Inflammatory macrophage treated with lipopolysaccharide for 1 hour (primary cell): ENCODE data around the gene ATF6.

Source experiments
- DNase-seq, 2 donors: peaks; one replicate each; pipeline ENCODE4 v3.0.0-alpha.2; 2020 to 2022

ATF6 gene

DNA sequence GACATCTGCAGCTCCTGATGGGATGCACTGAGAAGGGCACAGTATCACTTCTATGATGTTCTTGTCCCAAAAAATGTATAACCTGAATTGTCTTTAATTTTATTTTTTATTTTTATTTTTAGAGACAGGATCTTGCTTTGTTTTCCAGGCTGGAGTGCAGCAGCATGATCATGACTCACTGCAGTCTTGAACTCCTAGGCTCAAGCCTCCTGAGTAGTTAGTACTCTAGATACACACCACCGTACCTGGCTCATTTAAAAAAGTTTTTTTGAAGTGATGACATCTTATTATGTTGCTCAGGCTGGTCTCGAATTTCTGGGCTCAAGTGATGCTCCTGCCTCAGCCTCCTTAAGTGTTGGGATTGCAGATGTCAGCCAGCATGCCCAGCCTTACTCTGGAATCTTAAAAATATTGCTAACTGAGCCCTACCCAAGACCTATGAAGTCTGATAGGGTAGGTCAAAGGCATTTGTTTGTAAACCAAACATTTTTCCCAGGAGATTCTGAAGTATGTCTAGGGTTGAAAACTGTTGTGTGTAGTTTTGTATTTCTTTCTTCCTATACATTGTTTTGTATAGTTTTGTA lies 68.9 kb downstream of the ATF6 start:
- DNase-seq: no peak

- no peak for DNase-seq
Observed at GRCh38 chr1:161836018-161836417, 69.9 kb downstream of the ATF6 start.

GRCh38 chr1:161838362-161838761 lies 72.2 kb downstream of the ATF6 start:
- no peak for DNase-seq

GRCh38 chr1:161838885-161839284 lies 72.8 kb downstream of the ATF6 start:
- DNase-seq: no peak

- DNase-seq: no peak
Observed at GRCh38 chr1:161839591-161839990, 73.5 kb downstream of the ATF6 start.

DNA sequence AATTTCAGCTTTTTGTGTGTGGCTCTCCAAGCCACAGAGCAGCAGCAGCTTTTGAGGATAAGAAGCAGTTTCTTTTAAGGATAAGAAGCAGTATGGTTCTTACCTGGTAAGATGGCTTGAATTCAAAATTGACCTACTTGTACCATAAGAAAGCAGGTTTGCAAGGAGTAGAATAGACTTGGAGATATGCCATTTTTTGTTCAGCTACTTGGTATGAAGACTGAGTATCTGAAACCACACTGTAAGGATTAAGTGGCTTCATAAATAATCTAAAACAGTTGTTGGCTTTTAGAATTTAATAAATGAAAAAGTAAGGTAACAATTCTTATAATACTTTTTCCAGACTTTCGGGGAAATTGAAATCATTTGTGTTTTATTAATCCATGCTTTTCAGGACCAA lies 74.2 kb downstream of the ATF6 start:
- no peak for DNase-seq

GRCh38 chr1:161843156-161843555 lies 77.0 kb downstream of the ATF6 start:
- no peak for DNase-seq

DNA sequence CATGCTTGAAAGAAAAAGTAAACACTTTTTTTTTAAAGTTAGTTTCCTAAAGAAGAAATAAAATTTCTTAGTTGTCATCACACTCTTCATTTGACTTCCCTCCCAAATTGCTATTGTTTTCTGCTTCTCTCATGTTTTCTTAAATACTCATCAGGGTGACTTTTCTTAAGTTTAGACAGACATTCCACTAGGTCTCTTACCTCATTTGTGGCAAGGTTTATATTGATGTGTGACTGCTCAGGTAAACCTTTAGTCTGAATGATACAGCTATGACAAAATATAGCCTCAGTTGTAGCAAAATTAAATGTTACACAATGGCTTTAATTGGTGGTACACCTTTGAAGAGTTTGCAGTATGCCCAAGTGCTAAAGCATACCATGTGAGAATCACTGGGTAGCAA lies 78.6 kb downstream of the ATF6 start:
- DNase-seq: no peak

DNA sequence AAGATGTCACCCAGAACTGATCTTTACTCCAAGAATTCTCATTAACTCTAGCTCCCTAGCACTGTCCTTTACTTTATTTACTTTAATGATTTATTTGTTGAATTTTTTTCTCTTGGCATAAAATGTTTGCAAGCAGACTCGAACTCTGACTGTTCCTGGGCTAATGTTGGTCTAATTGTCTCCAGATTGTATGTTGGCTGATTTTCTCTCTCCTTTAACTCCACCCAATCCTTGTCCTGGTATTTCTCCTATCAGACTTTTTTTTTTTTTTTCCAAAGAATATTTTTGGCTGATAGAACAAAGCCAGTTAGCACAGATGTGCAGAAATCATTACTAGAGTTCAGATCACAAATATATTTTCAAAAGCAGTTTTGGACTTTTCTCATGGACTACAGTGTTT lies 82.6 kb downstream of the ATF6 start:
- DNase-seq: no peak

DNA sequence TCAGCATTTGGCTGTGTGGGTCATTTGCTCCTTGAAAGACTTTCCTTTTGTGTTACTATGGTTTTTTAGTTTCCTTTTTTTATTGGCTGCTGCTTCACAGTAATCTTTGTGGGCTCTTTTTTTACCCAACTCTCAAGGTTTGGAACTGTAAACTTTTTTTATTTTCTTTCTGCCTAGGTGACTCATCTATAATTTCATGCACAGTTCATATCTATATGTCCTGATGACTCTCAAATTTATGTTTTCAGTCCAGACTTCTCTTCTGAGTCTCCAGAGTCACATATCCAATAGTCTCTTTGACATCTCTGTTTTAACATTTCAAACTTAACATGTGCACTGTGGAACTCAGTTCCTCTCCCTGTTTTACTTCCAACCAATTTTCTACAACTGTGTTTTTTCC lies 83.4 kb downstream of the ATF6 start:
- DNase-seq: no peak

DNA sequence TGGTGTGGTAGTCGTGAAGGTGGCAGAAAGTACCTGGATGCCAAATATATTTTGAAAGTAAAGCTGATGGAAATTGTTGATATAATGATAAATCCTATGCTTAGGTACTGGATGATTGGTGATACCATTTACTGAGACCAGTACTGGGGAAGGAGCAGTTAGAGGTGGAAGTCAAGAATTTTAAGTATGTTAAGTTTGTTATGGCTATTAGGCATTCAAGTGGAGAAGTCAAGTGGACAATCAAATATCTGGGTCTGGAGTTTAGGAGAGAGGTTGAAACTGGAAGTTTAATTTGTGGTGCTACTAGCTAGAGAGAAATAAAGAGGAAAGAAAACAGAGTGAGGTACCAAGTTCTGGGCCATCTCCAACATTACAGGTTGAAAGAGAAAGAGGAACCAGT lies 89.1 kb downstream of the ATF6 start:
- DNase-seq: no peak

GRCh38 chr1:161858271-161858670 lies 92.2 kb downstream of the ATF6 start:
- no peak for DNase-seq

DNA sequence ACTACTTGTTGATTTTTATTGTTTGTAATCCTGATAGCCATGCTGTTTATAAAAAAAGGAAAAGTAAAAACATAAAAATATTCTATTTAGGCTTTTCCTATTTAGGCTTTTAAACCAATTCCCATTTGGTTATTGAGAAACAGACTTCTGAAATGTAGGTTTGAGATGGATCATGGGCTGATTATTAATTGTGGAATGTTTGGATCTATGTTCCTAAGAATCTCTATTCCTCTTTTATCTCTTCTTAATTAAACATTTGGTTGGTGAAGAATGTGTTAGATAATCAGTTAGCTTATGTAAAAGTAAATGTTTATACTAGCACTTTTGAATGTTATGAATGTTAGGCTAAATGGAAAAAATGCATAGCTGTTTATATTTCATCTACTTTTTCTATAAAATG lies 97.4 kb downstream of the ATF6 start:
- DNase-seq: no peak

GRCh38 chr1:161864577-161864976 lies 98.5 kb downstream of the ATF6 start:
- no peak for DNase-seq

DNA sequence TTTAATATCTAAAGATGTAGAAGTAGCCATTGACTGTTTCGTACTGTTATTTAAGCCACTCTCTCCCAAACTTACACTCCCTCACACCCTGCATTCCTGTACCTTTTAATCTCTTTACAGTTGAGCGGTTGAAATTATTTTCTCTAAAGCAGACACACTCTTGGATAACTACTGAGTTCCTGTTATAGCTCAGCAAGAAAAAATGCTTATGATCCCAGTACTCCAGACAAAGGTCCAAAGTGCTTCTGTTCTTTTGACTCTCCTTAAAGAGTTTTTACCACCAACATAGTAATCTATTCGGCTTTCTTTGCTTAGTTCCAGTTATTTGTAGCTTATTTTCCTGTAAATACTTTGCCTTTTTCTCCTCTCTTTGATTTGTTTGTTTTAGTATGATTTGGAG lies 100.1 kb downstream of the ATF6 start:
- no peak for DNase-seq

DNA sequence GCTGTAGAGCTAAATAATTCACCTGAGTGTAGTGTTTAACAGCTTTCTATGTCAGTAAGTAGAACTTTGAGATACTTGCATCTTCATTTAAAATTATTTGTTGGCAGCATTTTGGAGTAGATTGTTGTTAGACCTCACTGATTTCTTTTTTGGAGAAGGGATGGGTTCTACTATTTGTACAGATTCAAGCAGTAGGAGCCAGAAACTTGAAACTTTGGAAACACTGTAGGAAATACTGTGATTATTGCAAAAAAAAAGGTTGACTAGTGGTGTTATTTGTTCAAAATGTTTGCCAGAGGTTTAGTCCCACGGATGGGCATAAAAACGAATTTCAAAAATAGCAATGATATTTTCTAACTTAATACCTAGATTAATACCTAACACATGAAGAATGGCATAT lies 102.7 kb downstream of the ATF6 start:
- no peak for DNase-seq

DNA sequence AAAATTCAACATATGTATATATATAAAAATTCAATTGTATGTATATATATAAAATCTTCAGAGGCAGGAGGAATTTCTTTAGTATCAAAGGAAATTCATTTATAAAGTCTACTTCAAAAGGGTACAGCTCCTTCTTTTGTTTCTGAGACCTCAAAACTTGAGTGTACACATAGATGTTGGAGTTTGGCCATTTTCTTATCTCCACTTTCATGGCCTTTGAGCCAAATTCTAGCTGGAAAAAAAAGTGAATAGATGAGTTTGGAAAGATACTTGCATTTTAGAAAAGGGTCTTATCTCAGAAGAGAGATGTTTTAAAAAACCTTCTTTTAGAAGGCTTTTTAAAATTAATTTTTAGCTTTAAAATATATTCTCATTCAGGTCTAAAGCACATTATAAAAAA lies 103.2 kb downstream of the ATF6 start:
- DNase-seq: no peak

- no peak for DNase-seq
Observed at GRCh38 chr1:161872506-161872905, 106.4 kb downstream of the ATF6 start.

DNA sequence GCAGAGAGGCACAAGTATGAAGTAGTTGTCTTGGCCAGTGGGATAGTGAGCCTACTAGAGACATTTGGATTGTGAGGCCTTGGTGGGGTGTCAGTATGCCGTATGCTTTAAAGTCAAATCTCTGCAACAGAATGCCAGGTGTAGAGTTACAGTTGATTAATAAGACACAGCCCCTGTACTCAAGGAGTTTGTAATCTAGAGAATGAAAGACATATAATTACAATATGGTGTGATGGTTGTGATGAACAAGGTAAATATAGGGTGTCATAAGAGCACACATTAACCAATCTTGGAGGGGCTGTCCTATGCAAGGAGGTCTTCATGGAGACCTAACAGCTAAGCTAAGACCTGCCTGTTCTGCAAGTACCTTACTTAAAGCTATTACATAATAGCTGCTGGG lies 113.1 kb downstream of the ATF6 start:
- no peak for DNase-seq

GRCh38 chr1:161884475-161884874 lies 118.4 kb downstream of the ATF6 start:
- no peak for DNase-seq

GRCh38 chr1:161885003-161885402 lies 118.9 kb downstream of the ATF6 start:
- no peak for DNase-seq

- no peak for DNase-seq
Observed at GRCh38 chr1:161885759-161886158, 119.6 kb downstream of the ATF6 start.

- no peak for DNase-seq
Observed at GRCh38 chr1:161886589-161886988, 120.5 kb downstream of the ATF6 start.

DNA sequence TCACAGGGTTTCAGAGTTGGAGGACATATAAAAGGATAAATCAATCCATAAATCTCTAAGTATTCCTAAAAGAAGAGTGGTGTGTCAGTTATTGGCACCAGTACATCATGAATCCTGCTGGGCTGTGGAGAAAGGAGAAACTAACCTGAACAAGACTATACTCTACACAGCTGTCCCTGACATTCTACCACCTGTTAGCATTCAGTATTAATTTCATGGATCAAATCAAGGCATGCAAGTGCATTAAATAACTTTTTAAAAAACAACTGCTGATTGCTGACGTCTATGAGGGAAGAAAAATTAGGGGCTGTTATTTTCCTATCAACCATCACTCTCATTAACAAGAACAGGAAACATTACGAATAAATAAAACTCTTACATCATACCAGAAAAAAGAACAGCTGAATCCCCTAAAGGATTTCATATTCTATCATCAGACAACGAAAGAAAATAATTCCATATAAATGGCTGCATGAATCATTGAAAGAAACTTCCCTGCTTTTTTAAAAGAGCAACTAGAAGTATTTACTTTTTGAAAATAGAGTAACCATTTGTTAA lies 121.7 kb downstream of the ATF6 start:
- no peak for DNase-seq

GRCh38 chr1:161890574-161890973 lies 124.5 kb downstream of the ATF6 start:
- no peak for DNase-seq

- DNase-seq: no peak
Observed at GRCh38 chr1:161899091-161899490, 133.0 kb downstream of the ATF6 start.
